Trophoblast cell (in vitro differentiated cells and primary cell): Measurements from ENCODE around the gene DND1.
"Not testable (repeated sequence)": the region's sequence is repeated elsewhere in the genome, so short reads cannot be mapped to it uniquely, and the experiment has no call there.

Experiments
- DNase-seq, 2 donors: peaks; one replicate each; pipeline ENCODE4 v3.0.0-alpha.2; 2016
- H2AFZ ChIP-seq: 2 replicates; pipeline ENCODE4 v1.6.1; 2013; ENCODE audit warnings: low read length, moderate library complexity, mild to moderate bottlenecking; ENCODE audit not compliant: insufficient read depth, poor library complexity
- H2AK5ac ChIP-seq: 2 replicates; pipeline ENCODE4 v1.6.1; 2013; ENCODE audit warnings: mild to moderate bottlenecking, low read length
- H2BK120ac ChIP-seq: 2 replicates; pipeline ENCODE4 v1.6.1; 2013; ENCODE audit warnings: low read length, mild to moderate bottlenecking, moderate library complexity; ENCODE audit not compliant: insufficient read depth, poor library complexity
- H2BK12ac ChIP-seq: 2 replicates; pipeline ENCODE4 v1.6.1; 2013; ENCODE audit warnings: mild to moderate bottlenecking, low read length, moderate library complexity
- H2BK5ac ChIP-seq: 2 replicates; pipeline ENCODE4 v1.6.1; 2013; ENCODE audit warnings: low read length, low read depth, moderate library complexity, mild to moderate bottlenecking; ENCODE audit not compliant: poor library complexity
- H3K14ac ChIP-seq: 2 replicates; pipeline ENCODE4 v1.6.1; 2013; ENCODE audit warnings: mild to moderate bottlenecking, low read length
- H3K18ac ChIP-seq: 2 replicates; pipeline ENCODE4 v1.6.1; 2013; ENCODE audit warnings: mild to moderate bottlenecking, low read length
- H3K23ac ChIP-seq: 2 replicates; pipeline ENCODE4 v1.6.1; 2013; ENCODE audit warnings: low read length
- H3K27ac ChIP-seq: 2 replicates; pipeline ENCODE4 v1.5.1; 2013; ENCODE audit warnings: low read depth, mild to moderate bottlenecking, inconsistent platforms, low read length, moderate library complexity
- H3K27me3 ChIP-seq: 2 replicates; pipeline ENCODE4 v1.6.1; 2013; ENCODE audit warnings: inconsistent platforms, mild to moderate bottlenecking, low read length, moderate library complexity; ENCODE audit not compliant: insufficient read depth
- H3K36me3 ChIP-seq, 2 experiments: 1 replicate in 1 of 2; 2 replicates in 1 of 2; pipeline ENCODE4 v1.6.1; 2013; ENCODE audit warnings: low read length in 2 of 2, mild to moderate bottlenecking in 2 of 2, moderate library complexity in 1 of 2; ENCODE audit not compliant: insufficient read depth in 2 of 2, control insufficient read depth in 1 of 2
- H3K4ac ChIP-seq: 2 replicates; pipeline ENCODE4 v1.6.1; 2013; ENCODE audit warnings: low read depth, mild to moderate bottlenecking, low read length, moderate library complexity
- H3K4me1 ChIP-seq, 2 experiments: 1 replicate in 1 of 2; 2 replicates in 1 of 2; pipeline ENCODE4 v1.6.1; 2013; ENCODE audit warnings: low read length in 2 of 2, mild to moderate bottlenecking in 2 of 2, moderate library complexity in 1 of 2; ENCODE audit not compliant: insufficient read depth in 2 of 2, control insufficient read depth in 1 of 2
- H3K4me2 ChIP-seq: 2 replicates; pipeline ENCODE4 v1.6.1; 2013; ENCODE audit warnings: inconsistent platforms, mild to moderate bottlenecking, low read length, moderate library complexity
- H3K4me3 ChIP-seq: 2 replicates; pipeline ENCODE4 v1.5.1; 2013; ENCODE audit warnings: mild to moderate bottlenecking, low read depth, low read length, inconsistent platforms
- H3K79me1 ChIP-seq: one replicate; pipeline ENCODE4 v1.6.1; 2013; ENCODE audit warnings: low read length
- H3K79me2 ChIP-seq: 2 replicates; pipeline ENCODE4 v1.6.1; 2013; ENCODE audit warnings: low read length, mild to moderate bottlenecking; ENCODE audit not compliant: control insufficient read depth, insufficient read depth, poor library complexity
- H3K9ac ChIP-seq: 2 replicates; pipeline ENCODE4 v1.6.1; 2013; ENCODE audit warnings: mild to moderate bottlenecking, low read length
- H3K9me3 ChIP-seq: 2 replicates; pipeline ENCODE4 v1.6.1; 2013; ENCODE audit warnings: low read depth, mild to moderate bottlenecking, control low read depth, inconsistent platforms, low read length; ENCODE audit not compliant: insufficient read depth
- H4K12ac ChIP-seq: 2 replicates; pipeline ENCODE4 v1.6.1; 2013; ENCODE audit warnings: low read depth, mild to moderate bottlenecking, low read length, moderate library complexity
- H4K8ac ChIP-seq: 2 replicates; pipeline ENCODE4 v1.6.1; 2013; ENCODE audit warnings: low read depth, mild to moderate bottlenecking, low read length, moderate library complexity
- H4K91ac ChIP-seq: one replicate; pipeline ENCODE4 v1.6.1; 2013; ENCODE audit warnings: low read depth, mild to moderate bottlenecking, low read length, moderate library complexity
- WGBS: extraction: QIAGEN DNeasy Blood & Tissue Kit; methylation state at CpG from one replicate; pipeline ENCODE4 v1.1.7; 2013; ENCODE audit warnings: missing lambda C conversion rate; ENCODE audit not compliant: insufficient read length, insufficient coverage; ENCODE audit errors: extremely low coverage; 5-methylcytosine and 5-hydroxymethylcytosine counted together

DND1 gene

GRCh38 chr5:140716238-140716637 lies 42.9 kb upstream of the DND1 start:
- DNase-seq, H2BK5ac ChIP-seq, H3K27ac ChIP-seq, H3K79me1 ChIP-seq, H2AFZ ChIP-seq, H3K4me2 ChIP-seq, H3K18ac ChIP-seq, H4K8ac ChIP-seq, H3K23ac ChIP-seq, H4K91ac ChIP-seq, H4K12ac ChIP-seq, H3K36me3 ChIP-seq, H3K14ac ChIP-seq, H3K9me3 ChIP-seq, H2AK5ac ChIP-seq, H3K4ac ChIP-seq, H2BK12ac ChIP-seq, H3K79me2 ChIP-seq, H2BK120ac ChIP-seq, H3K4me3 ChIP-seq, H3K9ac ChIP-seq, H3K27me3 ChIP-seq, H3K4me1 ChIP-seq: not testable (repeated sequence)
- no CpG with 5 or more reads among the region's 2 CpGs for WGBS

GRCh38 chr5:140713562-140714094 lies 40.3 kb upstream of the DND1 start:
- peaks cover 3% of the 10 kb centered on the region for H3K79me1 ChIP-seq
- H2AFZ ChIP-seq, result no peak overlapping the region
- no peak overlapping the region for H3K18ac ChIP-seq
- H3K27me3 ChIP-seq, result no peaks in the 10 kb centered on the region
- no peak overlapping the region for H3K4me2 ChIP-seq
- H4K91ac ChIP-seq, result no peak overlapping the region
- no peak overlapping the region for H4K8ac ChIP-seq
- no peak overlapping the region for H4K12ac ChIP-seq
- no peak for DNase-seq
- no peak overlapping the region for H3K14ac ChIP-seq
- H2BK12ac ChIP-seq, result no peak overlapping the region
- H3K79me2 ChIP-seq, result no peaks in the 10 kb centered on the region
- no peak overlapping the region for H2AK5ac ChIP-seq
- H3K27ac ChIP-seq, result no peak overlapping the region
- no peak overlapping the region for H3K9ac ChIP-seq
- no peak overlapping the region for H2BK120ac ChIP-seq
- no peak overlapping the region for H2BK5ac ChIP-seq
- WGBS, result no CpG with 5 or more reads among the region's 1 CpG
- H3K9me3 ChIP-seq, result no peaks in the 10 kb centered on the region
- no peaks in the 10 kb centered on the region for H3K36me3 ChIP-seq
- no peak overlapping the region for H3K4me3 ChIP-seq
- peaks cover 0 to 2% of the 10 kb centered on the region in 2 experiments for H3K4me1 ChIP-seq
- H3K4ac ChIP-seq, result no peak overlapping the region
- H3K23ac ChIP-seq, result no peak overlapping the region

- WGBS, result no CpG with 5 or more reads among the region's 1 CpG
Measured at GRCh38 chr5:140711794-140712193, 38.4 kb upstream of the DND1 start.

GRCh38 chr5:140710899-140711552 lies 37.6 kb upstream of the DND1 start:
- peak overlapping the region; percentile 74 for H3K27ac ChIP-seq
- peak overlapping the region; percentile 73 for H3K4me2 ChIP-seq
- H3K4ac ChIP-seq, result no peak overlapping the region
- H4K91ac ChIP-seq, result no peak overlapping the region
- no peaks in the 10 kb centered on the region for H3K27me3 ChIP-seq
- peaks cover 0 to 2% of the 10 kb centered on the region in 2 experiments for H3K4me1 ChIP-seq
- H2AK5ac ChIP-seq, result no peak overlapping the region
- WGBS, result no CpG with 5 or more reads among the region's 27 CpGs
- H3K9ac ChIP-seq, result no peak overlapping the region
- peak overlapping the region; percentile 32 for H4K8ac ChIP-seq
- H3K79me1 ChIP-seq, result peaks cover 3% of the 10 kb centered on the region
- peak overlapping the region; percentile 74 for H3K14ac ChIP-seq
- H4K12ac ChIP-seq, result no peak overlapping the region
- H3K23ac ChIP-seq, result no peak overlapping the region
- H3K79me2 ChIP-seq, result no peaks in the 10 kb centered on the region
- no peak overlapping the region for H2BK12ac ChIP-seq
- no peak overlapping the region for H2BK120ac ChIP-seq
- H3K18ac ChIP-seq, result no peak overlapping the region
- H2AFZ ChIP-seq, result peak overlapping the region; percentile 56
- H3K9me3 ChIP-seq, result no peaks in the 10 kb centered on the region
- peak overlapping the region; percentile 74 for H3K4me3 ChIP-seq
- peak; percentile 91 to 96 for DNase-seq
- H3K36me3 ChIP-seq, result peaks cover 2 to 3% of the 10 kb centered on the region in 2 experiments
- peak overlapping the region; percentile 77 for H2BK5ac ChIP-seq

More at GRCh38 chr5:140711794-140712193, 38.4 kb upstream of the DND1 start:
- no peak overlapping the region for H3K9ac ChIP-seq
- no peak overlapping the region for H2AFZ ChIP-seq
- H2AK5ac ChIP-seq, result no peak overlapping the region
- H3K27ac ChIP-seq, result no peak overlapping the region
- H3K79me2 ChIP-seq, result no peaks in the 10 kb centered on the region
- no peaks in the 10 kb centered on the region for H3K9me3 ChIP-seq
- H2BK120ac ChIP-seq, result no peak overlapping the region
- H2BK5ac ChIP-seq, result no peak overlapping the region
- H3K14ac ChIP-seq, result no peak overlapping the region
- H3K4me3 ChIP-seq, result no peak overlapping the region
- H4K8ac ChIP-seq, result no peak overlapping the region
- no peak overlapping the region for H3K18ac ChIP-seq
- no peak for DNase-seq
- H3K4me2 ChIP-seq, result no peak overlapping the region
- H3K27me3 ChIP-seq, result no peaks in the 10 kb centered on the region
- no peak overlapping the region for H3K4ac ChIP-seq
- H3K79me1 ChIP-seq, result peaks cover 3% of the 10 kb centered on the region
- no peak overlapping the region for H4K12ac ChIP-seq
- peaks cover 0 to 2% of the 10 kb centered on the region in 2 experiments for H3K4me1 ChIP-seq
- H3K23ac ChIP-seq, result no peak overlapping the region
- no peaks in the 10 kb centered on the region for H3K36me3 ChIP-seq
- no peak overlapping the region for H2BK12ac ChIP-seq
- H4K91ac ChIP-seq, result no peak overlapping the region
